Activated B cell treated with CpG ODN at 0.5 μM for 24 hours (primary cell): Measurements from ENCODE around the gene SERPINB1. TPM values are rescaled to one million over a fixed set of nuclear protein-coding genes. Genes with fewer than 3 reads are reported as not detected.
"Not testable (repeated sequence)": the region's sequence is repeated elsewhere in the genome, so short reads cannot be mapped to it uniquely, and the experiment has no call there.

Experiments
- ATAC-seq: fragments of 200-7000 bp; cut with Tn5 transposase; one replicate; pipeline ENCODE4 v1.10.0; 2021; ENCODE audit warnings: low read depth, mild to moderate bottlenecking, moderate library complexity
- CTCF ChIA-PET: fragments of 350-600 bp; sonication (Branson Sonifier 250); formaldehyde crosslinking; loops from one replicate; lab custom pipeline; 2021; ENCODE audit warnings: antibody characterized with exemption; lab: Charles Lee
- POLR2A ChIA-PET: fragments of 350-600 bp; sonication (Branson Sonifier 250); formaldehyde crosslinking; loops from one replicate; lab custom pipeline; 2021; ENCODE audit warnings: antibody characterized with exemption; lab: Charles Lee
- DNase-seq: peaks from one replicate; pipeline ENCODE4 v3.0.0; 2022
- H3K27ac Mint-ChIP-seq: one replicate; pipeline ENCODE4 v1.8.0; 2020; ENCODE audit warnings: mixed read lengths
- H3K27me3 Mint-ChIP-seq: one replicate; pipeline ENCODE4 v1.8.0; 2021; ENCODE audit warnings: mixed read lengths
- H3K36me3 Mint-ChIP-seq: one replicate; pipeline ENCODE4 v1.8.0; 2021; ENCODE audit warnings: low read depth, mixed read lengths
- H3K4me1 Mint-ChIP-seq: one replicate; pipeline ENCODE4 v1.8.0; 2021; ENCODE audit warnings: mixed read lengths
- H3K4me3 Mint-ChIP-seq: one replicate; pipeline ENCODE4 v1.8.0; 2020; ENCODE audit warnings: mild to moderate bottlenecking, mixed read lengths
- H3K9me3 Mint-ChIP-seq: one replicate; pipeline ENCODE4 v1.8.0; 2020; ENCODE audit warnings: mixed read lengths
- CTCF ChIP-seq: fragments of 200-600 bp; IDR thresholded peaks from one replicate; pipeline ENCODE4 v1.8.0; 2022; ENCODE audit warnings: antibody characterized with exemption, mild to moderate bottlenecking
- intact Hi-C: fragments of 100-400 bp; cut with micrococcal nuclease; formaldehyde crosslinking; loops from one replicate; pipeline ENCODE4 v1.15.1; 2024
- total RNA-seq: library from RNA; stranded (reverse); gene quantifications from 2 replicates; pipeline ENCODE4 v1.2.3, GENCODE V29; 2022

SERPINB1 gene
- total RNA-seq, 1 donor from 2014 or later = 59.9 TPM

DNA sequence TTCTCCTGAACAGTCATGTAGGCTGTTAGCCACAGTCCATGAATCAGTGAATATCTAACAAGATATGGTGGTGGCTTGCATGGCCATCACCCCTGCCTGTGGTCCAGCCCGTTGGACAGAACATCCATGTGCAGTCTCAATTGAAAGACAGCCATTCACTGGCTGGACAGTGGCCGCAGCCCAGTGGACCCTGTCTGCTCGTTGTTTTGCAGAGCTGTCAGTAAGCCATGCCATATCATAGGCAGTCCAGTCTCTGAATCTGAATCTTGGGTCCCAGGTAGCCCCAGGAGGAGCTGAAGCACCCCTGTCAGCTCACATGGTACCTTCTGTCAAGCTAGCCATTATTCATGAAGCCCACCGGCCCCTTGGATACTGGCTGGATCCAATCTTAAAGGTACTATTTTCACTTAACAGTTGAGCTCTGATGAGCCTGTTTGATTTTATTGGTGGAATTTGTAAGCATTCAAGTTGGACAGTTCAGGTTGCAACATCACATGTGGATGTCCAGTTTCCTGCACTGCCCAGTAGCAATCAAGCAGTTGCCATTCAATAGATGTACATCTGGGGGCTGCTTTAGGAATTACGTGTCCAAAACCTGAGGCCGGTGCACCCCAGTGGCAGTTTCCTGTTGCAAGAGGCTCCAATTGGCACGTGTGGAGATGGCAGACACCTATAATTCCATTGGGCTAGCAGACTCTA is 37.8 kb downstream of the SERPINB1 start:
- H3K4me3 Mint-ChIP-seq = no peak overlapping the region
- no peaks in the 10 kb centered on the region for H3K36me3 Mint-ChIP-seq
- H3K4me1 Mint-ChIP-seq = no peaks in the 10 kb centered on the region
- ATAC-seq (no peak), DNase-seq (no peak)
- intact Hi-C loops = no loop called here
- no peaks in the 10 kb centered on the region for H3K27me3 Mint-ChIP-seq
- POLR2A ChIA-PET = no interaction called here
- CTCF ChIA-PET = no interaction called here
- no peak overlapping the region for H3K27ac Mint-ChIP-seq
- TF ChIP-seq CTCF = no peak
- no peaks in the 10 kb centered on the region for H3K9me3 Mint-ChIP-seq

GRCh38 chr6:2802521-2803060 is 39.1 kb downstream of the SERPINB1 start:
- peaks cover 2% of the 10 kb centered on the region for H3K4me1 Mint-ChIP-seq
- CTCF ChIA-PET = no interaction called here
- no peak for TF ChIP-seq CTCF
- no peak overlapping the region for H3K4me3 Mint-ChIP-seq
- ATAC-seq = no peak
- no peaks in the 10 kb centered on the region for H3K9me3 Mint-ChIP-seq
- no peaks in the 10 kb centered on the region for H3K36me3 Mint-ChIP-seq
- no peaks in the 10 kb centered on the region for H3K27me3 Mint-ChIP-seq
- H3K27ac Mint-ChIP-seq = no peak overlapping the region
- intact Hi-C loops = no loop called here
- no peak for DNase-seq
- POLR2A ChIA-PET = no interaction called here

GRCh38 chr6:2801687-2802086 is 40.0 kb downstream of the SERPINB1 start:
- intact Hi-C loops, DNase-seq, H3K36me3 Mint-ChIP-seq, ATAC-seq, H3K4me3 Mint-ChIP-seq, CTCF ChIA-PET, POLR2A ChIA-PET, H3K27me3 Mint-ChIP-seq, H3K27ac Mint-ChIP-seq, H3K9me3 Mint-ChIP-seq: not testable (repeated sequence)
- H3K4me1 Mint-ChIP-seq = peaks cover 10% of the 10 kb centered on the region

DNA sequence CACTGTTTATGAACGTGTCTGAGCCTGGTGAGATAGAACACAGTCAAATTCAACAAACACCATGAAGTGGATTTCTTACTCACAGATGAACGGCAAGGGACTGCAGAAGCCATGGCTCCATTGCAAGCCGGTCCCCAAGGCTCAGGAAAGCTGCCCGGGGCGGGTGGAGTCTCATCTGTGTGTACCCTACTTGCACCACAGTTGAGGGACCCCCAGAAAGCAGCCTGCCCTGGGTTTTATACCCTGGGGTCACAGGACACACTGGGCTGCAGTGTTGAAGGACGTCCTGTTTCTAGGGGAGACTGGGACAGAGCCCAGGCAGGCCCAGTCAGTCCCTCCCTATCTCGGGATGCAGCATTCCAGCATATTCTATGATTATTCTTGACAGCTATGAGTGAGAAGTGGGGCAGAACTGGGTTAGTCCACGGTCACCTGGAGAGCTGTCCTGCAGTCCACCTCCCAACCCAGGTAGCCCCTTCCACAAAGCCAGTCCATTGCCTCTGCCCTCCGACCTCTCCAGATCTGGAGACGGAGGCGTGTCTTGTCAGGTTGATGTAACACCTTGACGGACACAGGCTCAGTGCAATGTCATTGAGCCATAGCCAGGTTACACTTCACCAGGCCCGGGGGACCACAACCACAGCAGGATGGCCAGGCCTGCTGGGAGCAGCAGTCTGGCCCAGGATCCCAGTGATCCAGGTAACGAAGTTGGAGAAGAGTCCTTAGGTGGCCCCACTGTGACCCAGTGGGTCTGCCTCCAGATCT is 40.9 kb downstream of the SERPINB1 start:
- ChIA-PET CTCF (interaction anchor here (0.9 kb wide), 1 partner anchor 9 kb away, joined by 3 read pairs; no protein-coding TSS in a partner anchor), POLR2A (no interaction called here)
- Mint-ChIP-seq H3K27me3 (no peaks in the 10 kb centered on the region), H3K27ac (no peak overlapping the region), H3K36me3 (peaks cover 6% of the 10 kb centered on the region), H3K4me3 (no peak overlapping the region), H3K4me1 (peaks cover 13% of the 10 kb centered on the region), H3K9me3 (no peaks in the 10 kb centered on the region)
- intact Hi-C loops = no loop called here
- no peak for ATAC-seq
- DNase-seq = no peak
- no peak for TF ChIP-seq CTCF

DNA sequence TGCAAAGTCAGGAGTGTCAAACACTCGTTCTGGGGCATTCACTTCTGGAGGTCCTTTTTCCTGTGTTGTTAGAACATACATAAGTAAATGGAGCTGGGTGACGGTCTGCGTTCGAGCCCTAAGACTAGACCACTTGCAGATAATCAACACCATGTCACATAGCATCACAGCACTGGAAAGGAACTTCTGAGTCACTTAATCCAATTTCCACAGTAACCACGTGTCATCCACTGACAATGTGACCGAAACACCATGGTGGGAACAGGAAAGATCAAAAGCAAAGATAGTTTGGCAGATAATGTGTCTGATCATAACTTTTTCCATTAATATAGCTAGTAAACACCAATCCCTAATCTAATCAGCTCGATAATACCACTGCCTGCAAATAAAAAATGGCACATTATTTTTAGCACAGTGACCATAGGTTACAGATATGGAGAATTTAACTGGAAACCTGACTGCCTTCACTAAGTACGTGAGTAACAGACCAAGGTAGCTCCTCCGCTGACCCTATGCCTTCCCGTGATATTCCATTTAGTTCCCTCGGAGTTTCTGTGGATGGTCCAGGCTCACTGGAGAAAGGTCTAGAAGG is 41.6 kb downstream of the SERPINB1 start:
- TF ChIP-seq CTCF = no peak
- Mint-ChIP-seq H3K27me3 (no peaks in the 10 kb centered on the region), H3K9me3 (no peaks in the 10 kb centered on the region), H3K4me3 (no peak overlapping the region), H3K36me3 (peaks cover 8% of the 10 kb centered on the region), H3K27ac (no peak overlapping the region), H3K4me1 (peaks cover 13% of the 10 kb centered on the region)
- ATAC-seq = no peak
- POLR2A ChIA-PET = no interaction called here
- intact Hi-C loops = no loop called here
- CTCF ChIA-PET = interaction anchor here (0.9 kb wide), 1 partner anchor 9 kb away, joined by 3 read pairs; no protein-coding TSS in a partner anchor
- DNase-seq = no peak
